ENCODE data around the gene CTH.

DNA sequence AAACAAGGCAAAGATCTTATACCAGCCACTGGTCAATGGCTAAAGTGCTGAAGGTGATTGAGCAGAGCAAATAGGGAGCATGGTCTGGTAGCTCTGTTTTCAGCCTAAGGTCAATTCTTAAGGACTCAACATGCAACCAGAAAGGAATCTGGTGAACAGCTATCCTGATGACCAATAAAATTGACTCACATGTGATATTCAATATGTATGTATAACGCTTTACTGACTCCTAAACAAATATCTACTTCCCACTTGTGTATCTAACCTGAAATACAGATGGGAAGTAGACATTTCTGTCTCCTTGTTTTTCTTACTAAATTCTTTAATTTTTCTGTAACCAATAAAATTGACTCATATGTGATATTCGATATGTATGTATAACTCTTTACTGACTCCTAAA lies 24.9 kb upstream of the CTH start:
- no peak for TF ChIP-seq YY1 (IDR thresholded peaks at IDR 0.05; ENCODE audit: insufficient read depth, insufficient read length)
- no peak for TF ChIP-seq ZNF274 (IDR thresholded peaks at IDR 0.05; ENCODE audit: low read depth, low read length)
